Measurements from ENCODE around the gene MIOS.
A peak's percentile ranks its signal among the peaks of the same experiment; 100 is the strongest.

Gene MIOS

DNA sequence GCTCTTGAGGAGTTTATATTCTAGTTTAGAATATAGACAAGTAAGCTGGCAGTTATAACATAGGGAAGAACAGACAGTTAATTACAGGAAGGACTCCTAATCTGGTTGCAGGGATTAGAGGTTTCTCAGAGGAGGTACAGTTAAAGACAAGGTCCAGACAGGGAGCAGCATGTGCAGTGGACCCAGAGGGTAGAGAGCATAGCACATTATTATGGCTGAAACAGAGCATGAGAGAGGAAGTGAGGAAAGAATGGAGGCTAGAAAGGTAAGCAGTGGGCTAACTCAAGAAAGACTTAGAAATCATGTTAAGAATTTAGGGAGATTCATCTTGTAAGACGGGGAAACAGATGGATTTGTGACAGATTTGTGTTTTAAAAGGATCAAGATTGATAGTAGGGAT lies 9.7 kb downstream of the MIOS start:
- no peak for DNase-seq (ENCODE audit: low read depth in 1 of 2, low spot score in 1 of 2)
- in situ Hi-C loops (cut with HindIII; ENCODE audit: low pct_unique_long_range_greater_than_20kb, low sequenced_read_pairs), result no loop called here
- no peak for TF ChIP-seq JUND (IDR thresholded peaks at IDR 0.05; ENCODE audit: low read depth)

DNA sequence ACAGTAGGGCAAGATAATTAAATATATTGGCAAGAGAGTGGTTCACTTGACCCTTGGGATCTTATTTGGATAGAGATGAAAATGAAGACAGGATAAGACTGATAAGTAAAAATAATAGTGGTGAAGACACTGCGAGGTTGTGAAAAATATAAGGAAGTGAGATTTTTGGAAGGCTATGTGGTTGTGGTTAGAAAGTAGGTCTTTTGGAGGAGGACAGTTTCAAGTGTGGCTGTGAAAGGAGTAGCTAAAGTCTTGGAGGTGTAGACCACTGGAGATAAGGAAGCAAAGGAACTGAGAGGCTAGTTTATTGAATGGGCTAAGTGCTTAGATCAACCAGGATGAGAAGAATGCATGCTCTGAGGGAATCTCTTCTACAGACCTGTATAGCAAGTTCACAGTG lies 11.2 kb downstream of the MIOS start:
- in situ Hi-C loops (cut with HindIII; ENCODE audit: low pct_unique_long_range_greater_than_20kb, low sequenced_read_pairs), result no loop called here
- DNase-seq (ENCODE audit: low read depth in 1 of 2, low spot score in 1 of 2), result no peak
- no peak for TF ChIP-seq JUND (IDR thresholded peaks at IDR 0.05; ENCODE audit: low read depth)

DNA sequence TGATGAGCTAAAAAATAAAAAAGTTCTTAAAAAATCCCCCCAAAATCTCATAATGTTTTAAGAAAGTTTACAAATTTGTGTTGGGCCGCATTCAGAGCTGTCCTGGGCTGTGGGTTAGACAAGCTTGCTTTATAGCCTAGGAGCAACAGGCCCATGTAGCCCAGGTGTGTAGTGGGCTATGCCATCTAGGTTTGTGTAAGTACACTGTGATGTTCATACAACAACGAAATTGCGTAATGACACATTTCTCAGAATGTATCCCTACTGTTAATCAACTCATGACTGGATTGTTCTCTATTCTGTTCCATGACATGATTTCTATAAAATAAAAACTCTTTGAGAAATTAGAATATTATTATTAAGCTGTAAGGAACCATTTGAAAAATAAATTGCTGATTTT lies 13.0 kb downstream of the MIOS start:
- DNase-seq (ENCODE audit: low read depth in 1 of 2, low spot score in 1 of 2), result no peak
- no peak for TF ChIP-seq JUND (IDR thresholded peaks at IDR 0.05; ENCODE audit: low read depth)
- in situ Hi-C loops (cut with HindIII; ENCODE audit: low pct_unique_long_range_greater_than_20kb, low sequenced_read_pairs), result no loop called here

DNA sequence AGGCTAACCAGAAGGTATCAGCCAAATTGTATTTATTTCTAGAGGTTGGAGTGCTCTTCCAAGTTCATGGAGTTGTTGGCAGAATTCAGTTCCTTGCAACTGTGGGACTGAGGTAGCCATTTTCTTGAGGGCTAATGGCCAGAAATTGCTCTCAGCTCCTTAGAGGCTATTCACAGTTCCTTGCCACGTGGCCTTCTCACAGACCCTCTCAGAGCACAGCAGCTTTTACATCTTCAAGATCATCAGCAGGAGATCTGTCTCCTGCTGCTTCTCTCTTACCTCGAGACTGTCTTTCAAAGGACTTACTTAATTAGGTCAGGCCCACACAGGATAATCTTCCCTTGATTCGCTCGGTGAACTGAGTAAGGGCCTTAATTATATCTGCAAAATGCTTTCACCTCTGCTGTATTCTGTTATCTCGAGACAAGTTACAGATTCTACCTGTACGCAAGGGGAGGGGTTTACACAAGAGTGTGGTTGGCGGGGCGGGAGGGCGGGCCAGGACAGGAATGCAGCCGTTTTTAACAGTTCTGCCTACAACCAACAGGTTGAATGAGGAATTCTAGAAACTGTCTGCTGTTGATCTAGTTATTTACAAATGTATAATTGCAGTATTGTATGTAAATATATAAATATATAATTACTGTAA lies 15.0 kb downstream of the MIOS start:
- no peak for DNase-seq (ENCODE audit: low read depth in 1 of 2, low spot score in 1 of 2)

DNA sequence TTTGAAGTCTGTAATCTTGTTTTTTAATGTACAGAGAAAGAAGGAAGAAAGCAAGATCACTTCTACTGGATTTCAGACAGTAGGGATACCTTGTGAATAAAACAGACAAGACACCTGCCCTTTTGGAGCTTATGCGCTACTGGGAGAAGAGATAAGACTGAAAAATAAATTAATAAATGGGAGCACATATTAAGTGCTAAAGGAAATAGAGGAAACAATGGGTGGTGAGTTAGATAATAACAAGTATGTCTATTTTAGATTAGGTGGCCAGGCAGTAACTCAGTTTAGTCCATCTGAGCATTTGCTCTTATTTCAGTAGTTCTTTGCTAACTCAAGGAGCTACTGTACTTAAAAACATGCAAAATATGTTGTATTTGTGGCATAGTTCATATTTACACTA lies 15.9 kb downstream of the MIOS start:
- in situ Hi-C loops (cut with HindIII; ENCODE audit: low pct_unique_long_range_greater_than_20kb, low sequenced_read_pairs), result no loop called here
- no peak for TF ChIP-seq JUND (IDR thresholded peaks at IDR 0.05; ENCODE audit: low read depth)

More for the DNA sequence above, 15.0 kb downstream of the MIOS start:
- in situ Hi-C loops (cut with HindIII; ENCODE audit: low pct_unique_long_range_greater_than_20kb, low sequenced_read_pairs), result no loop called here
- no peak for TF ChIP-seq JUND (IDR thresholded peaks at IDR 0.05; ENCODE audit: low read depth)

DNA sequence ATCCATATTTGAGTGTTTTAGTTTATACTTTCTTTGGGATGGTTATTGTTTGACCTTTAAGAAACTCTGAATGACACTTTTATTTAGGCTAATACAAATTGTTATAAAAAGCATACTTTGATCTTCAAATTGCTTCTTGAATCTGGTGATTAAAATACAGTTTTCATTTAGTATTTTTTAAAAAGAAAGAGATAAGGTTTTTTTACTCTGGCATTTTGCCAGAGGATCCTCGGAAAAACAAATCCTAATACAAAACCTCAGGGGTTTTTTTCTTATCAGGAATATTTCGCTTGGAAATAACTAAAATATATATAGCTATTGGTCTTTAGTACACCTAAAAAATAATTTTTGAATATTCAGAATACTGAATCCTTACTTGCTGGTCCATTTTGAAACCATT lies 17.0 kb downstream of the MIOS start:
- TF ChIP-seq JUND (IDR thresholded peaks at IDR 0.05; ENCODE audit: low read depth), result no peak
- DNase-seq (ENCODE audit: low read depth in 1 of 2, low spot score in 1 of 2), result no peak
- in situ Hi-C loops (cut with HindIII; ENCODE audit: low pct_unique_long_range_greater_than_20kb, low sequenced_read_pairs), result no loop called here

More for the DNA sequence above, 15.9 kb downstream of the MIOS start:
- no peak for DNase-seq (ENCODE audit: low read depth in 1 of 2, low spot score in 1 of 2)

DNA sequence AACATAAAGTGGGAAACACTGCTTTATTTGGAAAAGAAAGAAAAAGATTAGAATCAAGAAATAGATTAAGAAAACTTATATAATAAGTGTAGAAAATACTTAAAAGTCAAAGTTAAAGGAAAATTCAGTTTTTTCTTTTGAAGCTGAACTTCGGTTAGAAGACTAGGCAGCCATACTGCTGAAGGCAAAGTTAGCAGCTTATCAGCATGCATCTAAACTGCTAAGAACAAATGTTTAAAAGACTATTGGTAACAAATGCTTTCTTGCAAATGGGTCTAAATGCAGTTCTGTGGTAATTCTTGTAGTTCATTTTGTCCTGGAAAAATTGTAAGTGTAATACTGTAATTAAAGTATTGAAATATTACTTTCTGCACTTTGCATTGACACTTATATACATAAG lies 18.0 kb downstream of the MIOS start:
- in situ Hi-C loops (cut with HindIII; ENCODE audit: low pct_unique_long_range_greater_than_20kb, low sequenced_read_pairs), result no loop called here
- no peak for DNase-seq (ENCODE audit: low read depth in 1 of 2, low spot score in 1 of 2)
- TF ChIP-seq JUND (IDR thresholded peaks at IDR 0.05; ENCODE audit: low read depth), result no peak

DNA sequence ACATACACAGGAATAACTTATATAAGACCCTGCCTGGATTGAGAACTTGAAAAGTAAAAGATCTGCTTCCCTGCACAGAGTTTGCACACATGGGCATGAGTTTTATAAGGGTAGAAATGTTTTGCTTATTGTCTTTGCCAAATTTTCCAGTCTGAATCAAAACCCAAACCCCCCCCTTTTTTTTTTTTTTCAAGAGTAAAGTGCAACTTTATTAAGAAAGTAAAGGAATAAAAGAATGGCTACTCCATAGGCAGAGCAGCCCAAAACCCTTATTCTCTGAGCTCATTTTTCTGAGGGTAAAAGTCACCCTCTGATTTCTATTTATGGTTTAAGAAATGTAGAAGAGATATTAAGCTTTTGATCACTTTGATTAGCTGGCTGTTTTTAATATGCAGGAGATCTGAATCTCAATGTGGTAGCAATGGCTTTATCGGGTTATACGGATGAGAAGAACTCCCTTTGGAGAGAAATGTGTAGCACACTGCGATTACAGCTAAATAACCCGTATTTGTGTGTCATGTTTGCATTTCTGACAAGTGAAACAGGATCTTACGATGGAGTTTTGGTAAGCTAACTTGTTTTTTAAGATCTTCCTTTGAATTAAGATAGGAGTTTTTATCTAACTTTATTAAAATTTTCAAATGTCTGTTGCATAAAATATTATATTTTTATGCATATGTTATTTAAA lies 18.7 kb downstream of the MIOS start:
- in situ Hi-C loops (cut with HindIII; ENCODE audit: low pct_unique_long_range_greater_than_20kb, low sequenced_read_pairs), result no loop called here
- no peak for DNase-seq (ENCODE audit: low read depth in 1 of 2, low spot score in 1 of 2)
- TF ChIP-seq JUND (IDR thresholded peaks at IDR 0.05; ENCODE audit: low read depth), result no peak

DNA sequence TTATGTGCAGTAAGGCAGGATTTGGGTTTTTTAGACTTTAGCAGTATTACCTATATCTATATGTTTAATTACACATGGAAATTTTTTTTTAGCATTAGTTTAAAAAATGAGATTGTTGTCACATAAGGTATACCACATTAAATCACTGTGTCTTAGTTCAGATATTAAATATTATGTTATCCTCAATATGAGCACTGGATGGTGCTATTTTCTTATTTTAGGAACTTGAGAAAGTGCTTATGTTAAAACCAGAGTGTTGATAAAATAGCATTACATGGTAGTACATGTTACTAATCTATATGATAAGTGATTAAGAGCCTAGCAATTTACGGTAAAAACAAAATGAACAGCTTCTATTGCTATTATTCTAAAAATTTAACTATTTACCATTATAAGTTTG lies 28.8 kb downstream of the MIOS start:
- in situ Hi-C loops (cut with HindIII; ENCODE audit: low pct_unique_long_range_greater_than_20kb, low sequenced_read_pairs), result no loop called here
- no peak for TF ChIP-seq JUND (IDR thresholded peaks at IDR 0.05; ENCODE audit: low read depth)
- peak; percentile 31 to 52 for DNase-seq (ENCODE audit: low read depth in 1 of 2, low spot score in 1 of 2)

DNA sequence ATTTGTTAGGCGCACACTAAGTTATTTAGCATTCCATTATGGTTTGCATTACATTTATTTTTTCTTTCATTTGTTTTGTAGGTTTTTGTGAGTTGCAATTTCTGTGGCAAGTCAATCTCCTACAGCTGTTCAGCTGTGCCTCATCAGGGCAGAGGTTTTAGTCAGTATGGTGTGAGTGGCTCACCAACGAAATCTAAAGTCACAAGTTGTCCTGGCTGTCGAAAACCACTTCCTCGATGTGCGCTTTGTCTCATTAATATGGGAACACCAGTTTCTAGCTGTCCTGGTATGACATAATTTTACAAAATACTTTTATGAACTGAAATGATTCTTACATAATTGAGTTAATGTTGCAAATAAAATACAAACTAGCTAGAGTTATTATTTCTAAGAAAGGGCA lies 29.5 kb downstream of the MIOS start:
- DNase-seq (ENCODE audit: low read depth in 1 of 2, low spot score in 1 of 2), result no peak
- no peak for TF ChIP-seq JUND (IDR thresholded peaks at IDR 0.05; ENCODE audit: low read depth)
- in situ Hi-C loops (cut with HindIII; ENCODE audit: low pct_unique_long_range_greater_than_20kb, low sequenced_read_pairs), result no loop called here

DNA sequence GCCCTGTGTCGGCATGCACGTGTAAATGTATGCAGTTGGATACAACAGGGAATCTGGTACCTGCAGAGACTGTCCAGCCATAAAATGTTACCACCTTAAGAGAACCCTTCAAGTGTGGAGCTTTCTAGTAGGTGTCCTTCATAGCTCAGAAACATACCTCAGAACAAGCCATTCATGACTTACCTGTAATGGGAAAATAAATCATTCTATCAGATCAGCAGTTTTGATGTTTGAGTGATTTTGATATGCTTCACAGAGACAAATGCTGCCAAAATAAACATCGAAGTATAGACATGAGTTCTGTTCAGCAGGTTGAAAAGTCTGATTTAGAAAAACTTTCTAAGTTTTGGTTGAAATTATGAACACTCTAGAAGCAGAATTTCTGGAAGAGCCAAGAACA lies 40.3 kb downstream of the MIOS start:
- DNase-seq (ENCODE audit: low read depth in 1 of 2, low spot score in 1 of 2), result no peak
- TF ChIP-seq JUND (IDR thresholded peaks at IDR 0.05; ENCODE audit: low read depth), result no peak
- in situ Hi-C loops (cut with HindIII; ENCODE audit: low pct_unique_long_range_greater_than_20kb, low sequenced_read_pairs), result no loop called here

DNA sequence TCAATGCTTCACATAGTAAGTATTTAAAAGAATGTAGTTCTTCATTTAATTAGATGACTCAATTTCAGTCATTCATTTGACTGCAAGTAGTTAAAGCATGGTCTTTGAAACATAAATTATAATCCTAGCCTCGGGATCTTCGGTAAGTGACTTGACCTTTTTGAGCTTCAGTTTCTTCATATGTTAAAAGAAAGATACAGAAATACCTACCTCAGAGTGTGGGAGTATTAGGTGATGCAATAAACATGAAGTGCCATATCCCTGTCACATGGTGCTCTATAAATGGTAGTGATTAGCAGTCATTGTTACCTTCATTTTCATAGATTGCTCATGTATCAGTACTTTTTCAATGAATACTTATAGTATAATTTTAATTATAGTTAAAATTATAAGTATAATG lies 42.6 kb downstream of the MIOS start:
- in situ Hi-C loops (cut with HindIII; ENCODE audit: low pct_unique_long_range_greater_than_20kb, low sequenced_read_pairs), result no loop called here
- no peak for TF ChIP-seq JUND (IDR thresholded peaks at IDR 0.05; ENCODE audit: low read depth)
- no peak for DNase-seq (ENCODE audit: low read depth in 1 of 2, low spot score in 1 of 2)

DNA sequence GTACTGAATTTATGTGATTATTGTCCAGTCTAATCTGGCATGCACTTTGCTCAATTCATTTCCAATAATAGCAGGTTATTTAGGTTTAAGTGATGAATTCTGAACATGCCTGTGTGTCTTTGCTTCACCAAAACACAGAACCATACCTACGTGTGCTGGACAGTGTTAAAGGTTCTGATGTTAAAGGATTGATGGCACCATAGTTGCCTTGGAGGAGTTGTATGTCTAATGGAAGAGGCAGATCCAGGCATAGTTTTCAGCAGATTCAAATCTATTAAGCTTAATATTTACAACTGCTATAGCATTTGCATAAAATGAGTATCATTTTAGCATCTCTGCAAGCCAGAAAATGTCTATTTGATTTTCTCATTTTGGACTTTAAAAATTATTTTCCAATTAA lies 45.8 kb downstream of the MIOS start:
- TF ChIP-seq JUND (IDR thresholded peaks at IDR 0.05; ENCODE audit: low read depth), result no peak
- DNase-seq (ENCODE audit: low read depth in 1 of 2, low spot score in 1 of 2), result no peak
- in situ Hi-C loops (cut with HindIII; ENCODE audit: low pct_unique_long_range_greater_than_20kb, low sequenced_read_pairs), result no loop called here

DNA sequence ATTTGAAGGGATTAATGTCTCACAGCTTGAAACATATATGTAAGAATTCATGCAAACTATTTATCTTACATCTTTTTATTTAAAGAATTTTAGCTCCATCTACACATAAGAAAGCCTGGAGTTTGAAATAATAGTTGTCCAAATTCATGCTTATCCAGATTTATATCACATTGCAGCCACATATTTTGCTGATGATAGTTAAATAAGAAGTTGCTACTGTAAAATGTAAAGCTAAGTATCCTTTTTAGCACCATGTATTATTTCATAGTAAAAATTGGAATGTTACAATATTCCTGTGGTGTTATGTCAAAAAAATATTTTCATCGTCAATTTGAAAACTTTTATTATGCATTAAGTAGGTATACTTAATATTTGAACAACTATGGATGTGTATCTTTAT lies 46.5 kb downstream of the MIOS start:
- in situ Hi-C loops (cut with HindIII; ENCODE audit: low pct_unique_long_range_greater_than_20kb, low sequenced_read_pairs), result no loop called here
- no peak for TF ChIP-seq JUND (IDR thresholded peaks at IDR 0.05; ENCODE audit: low read depth)
- DNase-seq (ENCODE audit: low read depth in 1 of 2, low spot score in 1 of 2), result no peak

All from T47D (cell line).